WTC11 (cell line): ENCODE results near the gene LYPD1. TPM values are rescaled to one million over a fixed set of nuclear protein-coding genes. Genes with fewer than 3 reads are reported as not detected.

ENCODE experiments used
- ATAC-seq: fragments of 200-7000 bp; cut with Tn5 transposase; 2 replicates; pipeline ENCODE4 v1.10.0; 2021; ENCODE audit warnings: mild to moderate bottlenecking, moderate library complexity
- CTCF ChIA-PET: fragments of 300-600 bp; sonication (Branson Sonifier 250); formaldehyde crosslinking; loops from one replicate; lab custom pipeline; 2021; ENCODE audit warnings: antibody characterized with exemption; lab: Charles Lee
- POLR2A ChIA-PET: fragments of 350-600 bp; sonication (Branson Sonifier 250); formaldehyde crosslinking; loops from one replicate; lab custom pipeline; 2021; ENCODE audit warnings: antibody characterized with exemption; lab: Charles Lee
- DNase-seq: peaks from one replicate; pipeline ENCODE4 v3.0.0; 2021; ENCODE audit warnings: low spot score
- H3K27ac Mint-ChIP-seq: 2 replicates; pipeline ENCODE4 v1.8.0; 2021; ENCODE audit warnings: mixed read lengths
- H3K27me3 Mint-ChIP-seq: 2 replicates; pipeline ENCODE4 v1.8.0; 2021; ENCODE audit warnings: low read depth, mild to moderate bottlenecking, moderate library complexity, mixed read lengths
- H3K36me3 Mint-ChIP-seq: 2 replicates; pipeline ENCODE4 v1.8.0; 2021; ENCODE audit warnings: mixed read lengths
- H3K4me1 Mint-ChIP-seq: 2 replicates; pipeline ENCODE4 v1.8.0; 2022; ENCODE audit warnings: mixed read lengths
- H3K4me3 Mint-ChIP-seq: 2 replicates; pipeline ENCODE4 v1.8.0; 2021; ENCODE audit warnings: mild to moderate bottlenecking, moderate library complexity, mixed read lengths
- H3K9me3 Mint-ChIP-seq: 2 replicates; pipeline ENCODE4 v1.8.0; 2021; ENCODE audit warnings: mixed read lengths
- ATF1 ChIP-seq: sonication (generic); formaldehyde crosslinking; IDR thresholded peaks from 2 replicates; pipeline ENCODE4 v1.8.1; 2023; ENCODE audit warnings: mild to moderate bottlenecking, moderate library complexity, missing genetic modification reagents
- CBFB ChIP-seq: sonication (generic); formaldehyde crosslinking; IDR thresholded peaks from 2 replicates; pipeline ENCODE4 v1.8.1; 2022; ENCODE audit warnings: mild to moderate bottlenecking, low read depth, missing genetic modification reagents
- CREM ChIP-seq: sonication (generic); formaldehyde crosslinking; IDR thresholded peaks from 2 replicates; pipeline ENCODE4 v1.8.1; 2022; ENCODE audit warnings: mild to moderate bottlenecking, missing genetic modification reagents, moderate library complexity
- E2F5 ChIP-seq: sonication (generic); formaldehyde crosslinking; IDR thresholded peaks from 2 replicates; pipeline ENCODE4 v1.8.1; 2022; ENCODE audit warnings: mild to moderate bottlenecking, moderate library complexity, missing genetic modification reagents
- ESRRA ChIP-seq: sonication (generic); formaldehyde crosslinking; IDR thresholded peaks from 2 replicates; pipeline ENCODE4 v1.8.1; 2022; ENCODE audit warnings: mild to moderate bottlenecking, missing genetic modification reagents, borderline replicate concordance
- FOXJ3 ChIP-seq: sonication (generic); formaldehyde crosslinking; IDR thresholded peaks from 2 replicates; pipeline ENCODE4 v1.9.0; 2021; ENCODE audit warnings: missing genetic modification reagents, mild to moderate bottlenecking, borderline replicate concordance
- FOXP1 ChIP-seq: sonication (generic); formaldehyde crosslinking; IDR thresholded peaks from 2 replicates; pipeline ENCODE4 v1.8.0; 2022; ENCODE audit warnings: missing genetic modification reagents, mild to moderate bottlenecking, moderate library complexity, borderline replicate concordance
- IRF2 ChIP-seq: sonication (generic); formaldehyde crosslinking; IDR thresholded peaks from 2 replicates; pipeline ENCODE4 v1.8.0; 2022; ENCODE audit warnings: low read depth, missing genetic modification reagents, borderline replicate concordance
- JAZF1 ChIP-seq: fragments of 250-450 bp; sonication (Bioruptor Pico); IDR thresholded peaks from 2 replicates; pipeline ENCODE4 v1.9.0; 2021; ENCODE audit warnings: moderate library complexity, mild to moderate bottlenecking, inconsistent platforms
- KAT7 ChIP-seq: sonication (generic); formaldehyde crosslinking; IDR thresholded peaks from 2 replicates; pipeline ENCODE4 v1.8.1; 2023; ENCODE audit warnings: missing genetic modification reagents, mild to moderate bottlenecking, borderline replicate concordance
- NFE2L1 ChIP-seq: sonication (generic); formaldehyde crosslinking; IDR thresholded peaks from 2 replicates; pipeline ENCODE4 v1.8.1; 2023; ENCODE audit warnings: missing genetic modification reagents
- NR2C2 ChIP-seq: sonication (generic); formaldehyde crosslinking; IDR thresholded peaks from 2 replicates; pipeline ENCODE4 v1.8.0; 2022; ENCODE audit warnings: mild to moderate bottlenecking, missing genetic modification reagents
- PREB ChIP-seq: sonication (generic); formaldehyde crosslinking; IDR thresholded peaks from 2 replicates; pipeline ENCODE4 v1.8.1; 2022; ENCODE audit warnings: mild to moderate bottlenecking, missing genetic modification reagents, moderate library complexity, borderline replicate concordance
- PRRX2 ChIP-seq: fragments of 250-450 bp; sonication (Bioruptor Pico); IDR thresholded peaks from 2 replicates; pipeline ENCODE4 v1.8.0; 2021; ENCODE audit warnings: mild to moderate bottlenecking
- RELA ChIP-seq: sonication (generic); formaldehyde crosslinking; IDR thresholded peaks from 2 replicates; pipeline ENCODE4 v1.8.1; 2022; ENCODE audit warnings: missing genetic modification reagents, mild to moderate bottlenecking, borderline replicate concordance
- RORB ChIP-seq: fragments of 250-450 bp; sonication (Bioruptor Pico); IDR thresholded peaks from 2 replicates; pipeline ENCODE4 v1.9.0; 2021; ENCODE audit warnings: mild to moderate bottlenecking
- TP53 ChIP-seq: sonication (generic); formaldehyde crosslinking; IDR thresholded peaks from 2 replicates; pipeline ENCODE4 v1.8.1; 2023; ENCODE audit warnings: mild to moderate bottlenecking, missing genetic modification reagents
- USF2 ChIP-seq: sonication (generic); formaldehyde crosslinking; IDR thresholded peaks from 2 replicates; pipeline ENCODE4 v1.8.1; 2023; ENCODE audit warnings: mild to moderate bottlenecking, missing genetic modification reagents, moderate library complexity
- ZNF219 ChIP-seq: sonication (generic); formaldehyde crosslinking; IDR thresholded peaks from 2 replicates; pipeline ENCODE4 v1.8.0; 2023; ENCODE audit warnings: missing genetic modification reagents, mild to moderate bottlenecking, borderline replicate concordance
- ZNF281 ChIP-seq: sonication (generic); formaldehyde crosslinking; IDR thresholded peaks from 2 replicates; pipeline ENCODE4 v1.8.0; 2023; ENCODE audit warnings: mild to moderate bottlenecking, missing genetic modification reagents
- total RNA-seq: library from RNA; stranded (reverse); gene quantifications from 3 replicates; pipeline ENCODE4 v1.2.3, GENCODE V29; 2021

Gene LYPD1
- total RNA-seq, 1 experiment from 2014 or later = 2.8 TPM

GRCh38 chr2:132598536-132598935 lies 71.5 kb downstream of the LYPD1 start (continued):
- TF ChIP-seq JAZF1 (no peak), PREB (CRISPR knock-in tag) (no peak), E2F5 (no peak), CREM (CRISPR knock-in tag) (no peak), ESRRA (CRISPR knock-in tag) (no peak), FOXP1 (no peak), RORB (CRISPR knock-in tag) (no peak), FOXJ3 (no peak), RELA (CRISPR knock-in tag) (no peak)
- TF ChIP-seq, all 79 proteins: peak for 0

GRCh38 chr2:132597831-132598230 lies 72.2 kb downstream of the LYPD1 start:
- H3K9me3 Mint-ChIP-seq = peaks cover 6% of the 10 kb centered on the region
- no peak for ATAC-seq

GRCh38 chr2:132597166-132597565 lies 72.8 kb downstream of the LYPD1 start:
- H3K4me1 Mint-ChIP-seq = peaks cover 6% of the 10 kb centered on the region
- POLR2A ChIA-PET = no interaction called here
- TF ChIP-seq ZNF219 (CRISPR knock-in tag) (no peak), IRF2 (CRISPR knock-in tag) (no peak), KAT7 (CRISPR knock-in tag) (no peak), NR2C2 (CRISPR knock-in tag) (no peak), ATF1 (no peak), USF2 (no peak), TP53 (CRISPR knock-in tag) (no peak), ZNF281 (CRISPR knock-in tag) (no peak), NFE2L1 (CRISPR knock-in tag) (no peak), CBFB (no peak), RORB (CRISPR knock-in tag) (no peak)

More at GRCh38 chr2:132597831-132598230, 72.2 kb downstream of the LYPD1 start:
- no peaks in the 10 kb centered on the region for H3K27me3 Mint-ChIP-seq
- TF ChIP-seq ZNF281 (CRISPR knock-in tag) (no peak), PRRX2 (CRISPR knock-in tag) (no peak), E2F5 (no peak)
- H3K4me3 Mint-ChIP-seq = no peak overlapping the region
- ChIA-PET POLR2A (no interaction called here), CTCF (interaction anchor here (0.6 kb wide), 1 partner anchor 53 kb away, joined by 3 read pairs; no protein-coding TSS in a partner anchor)
- 0 out of 2 replicates have a peak, but pooled peaks cover 5% of the 10 kb centered on the region for H3K36me3 Mint-ChIP-seq
- H3K4me1 Mint-ChIP-seq = peaks cover 6% of the 10 kb centered on the region
- no peak for DNase-seq
- H3K27ac Mint-ChIP-seq = no peak overlapping the region

More at GRCh38 chr2:132597166-132597565, 72.8 kb downstream of the LYPD1 start:
- CTCF ChIA-PET = interaction anchor here (0.6 kb wide), 1 partner anchor 16 kb away, joined by 3 read pairs; no protein-coding TSS in a partner anchor
- Mint-ChIP-seq H3K27ac (no peak overlapping the region), H3K27me3 (no peaks in the 10 kb centered on the region), H3K36me3 (0 out of 2 replicates have a peak, but pooled peaks cover 5% of the 10 kb centered on the region), H3K4me3 (no peak overlapping the region), H3K9me3 (peaks cover 10% of the 10 kb centered on the region)
- ATAC-seq (no peak), DNase-seq (no peak)
